ENCODE measurements around the gene FAM241B.

GRCh38 chr10:69634759-69635425, 4.8 kb downstream of the FAM241B start:
- TF ChIP-seq POLR2AphosphoS5 (IDR thresholded peaks at IDR 0.05; ENCODE audit: low read depth, low read length) (no peak), POLR2A (IDR thresholded peaks at IDR 0.05; ENCODE audit: low read depth, low read length) (no peak)
